HL-60/S4 (cell line): ENCODE measurements around the gene SUFU.

Source experiments
- in situ Hi-C: fragments of 300-500 bp; cut with MboI; formaldehyde crosslinking; loops from 2 replicates; pipeline ENCODE4 v1.14.3; 2022; ENCODE audit warnings: low sequenced_read_pairs

The SUFU gene

DNA sequence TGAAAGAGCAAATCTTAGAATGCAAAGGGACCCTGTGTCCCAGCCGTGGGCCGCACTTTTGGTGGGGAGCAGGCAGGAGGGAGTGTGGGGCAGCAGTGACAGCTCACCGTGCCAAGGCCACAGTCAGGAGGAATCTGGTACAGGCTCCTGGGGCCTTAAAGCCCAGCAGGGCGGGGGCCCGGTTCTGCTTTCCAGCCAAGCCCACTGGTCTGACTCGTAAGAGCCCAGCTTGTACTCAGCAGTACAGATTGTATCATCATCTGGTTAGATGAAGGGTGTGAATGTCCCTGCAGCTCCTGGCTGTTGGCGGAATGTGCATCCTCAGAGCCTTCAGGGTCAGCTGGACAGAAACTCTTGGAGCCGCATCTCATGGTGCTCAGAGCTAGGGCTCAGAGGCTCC is 110.0 kb downstream of the SUFU start:
- in situ Hi-C loops = no loop called here

DNA sequence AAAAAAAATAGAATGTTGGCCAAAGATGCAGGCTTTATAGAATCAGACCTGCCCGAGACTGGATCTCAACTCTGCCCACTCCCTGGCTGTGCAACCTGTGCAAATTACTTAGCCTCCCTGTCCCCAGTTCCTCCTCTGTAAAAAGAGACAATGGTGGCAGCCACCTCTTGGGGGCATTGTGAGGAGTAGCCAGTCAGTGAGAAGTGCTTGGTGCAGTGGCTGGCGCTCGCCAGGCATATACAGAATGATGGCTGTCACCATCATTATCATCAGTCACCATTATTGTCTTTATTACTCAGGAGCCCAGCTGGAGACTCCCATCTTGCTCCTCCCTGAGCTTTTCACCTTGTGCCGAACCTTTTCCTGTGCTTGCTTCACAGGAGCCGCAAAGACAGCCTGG is 111.1 kb downstream of the SUFU start:
- in situ Hi-C loops = no loop called here

DNA sequence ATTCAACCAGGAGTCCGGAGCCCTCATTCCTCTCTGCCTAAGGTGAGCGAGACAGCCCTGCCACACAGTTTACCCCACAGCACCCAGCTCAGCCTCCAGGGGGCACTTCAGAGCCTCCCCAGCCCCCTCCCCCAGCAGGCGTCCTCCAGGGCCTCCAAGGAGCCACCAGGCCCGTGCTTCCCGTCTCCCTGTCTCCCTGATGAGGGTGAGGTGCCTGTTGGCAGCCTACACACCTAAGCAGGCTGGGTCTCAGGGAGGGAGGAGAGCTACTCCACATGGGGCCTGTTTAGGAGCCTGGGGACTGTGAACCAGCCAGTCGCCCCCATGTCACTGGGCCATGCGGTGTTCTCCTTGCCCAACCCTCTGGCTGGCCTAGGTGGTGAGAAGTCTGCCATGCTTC is 111.6 kb downstream of the SUFU start:
- in situ Hi-C loops = no loop called here

DNA sequence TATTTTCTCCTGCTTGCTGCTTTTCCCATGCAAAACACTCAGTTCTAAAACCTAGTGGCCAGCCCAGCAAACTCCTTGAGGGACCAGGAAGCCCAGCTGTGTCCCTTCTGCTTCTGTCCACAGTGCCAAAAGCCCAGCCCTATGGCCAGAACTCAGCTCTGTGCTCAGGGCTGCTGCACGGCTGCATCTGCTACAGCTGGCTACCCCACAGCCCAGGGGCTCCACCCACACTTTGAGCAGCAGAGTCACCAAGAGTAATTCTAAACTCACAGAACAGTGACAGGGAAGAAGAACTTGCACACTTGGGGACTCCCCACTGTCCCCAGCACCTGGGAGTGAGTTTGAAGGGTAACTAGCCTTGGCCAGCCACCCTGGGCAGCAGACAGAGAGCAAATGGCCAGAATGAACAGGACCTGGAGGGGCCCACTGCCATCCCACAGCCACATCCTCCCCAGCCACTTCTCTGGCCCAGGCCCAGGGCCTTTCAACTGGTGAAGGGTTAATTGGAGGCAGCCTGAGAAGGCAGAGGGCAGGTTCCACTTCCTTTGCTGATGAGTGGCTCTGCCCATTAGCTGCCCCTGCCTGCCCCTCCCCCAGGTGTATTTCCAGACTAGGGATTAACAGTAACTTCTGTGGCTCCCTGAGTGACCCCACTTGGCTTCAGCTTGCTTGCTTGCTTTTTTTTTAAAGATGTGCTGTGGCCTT is 112.4 kb downstream of the SUFU start:
- in situ Hi-C loops = no loop called here

DNA sequence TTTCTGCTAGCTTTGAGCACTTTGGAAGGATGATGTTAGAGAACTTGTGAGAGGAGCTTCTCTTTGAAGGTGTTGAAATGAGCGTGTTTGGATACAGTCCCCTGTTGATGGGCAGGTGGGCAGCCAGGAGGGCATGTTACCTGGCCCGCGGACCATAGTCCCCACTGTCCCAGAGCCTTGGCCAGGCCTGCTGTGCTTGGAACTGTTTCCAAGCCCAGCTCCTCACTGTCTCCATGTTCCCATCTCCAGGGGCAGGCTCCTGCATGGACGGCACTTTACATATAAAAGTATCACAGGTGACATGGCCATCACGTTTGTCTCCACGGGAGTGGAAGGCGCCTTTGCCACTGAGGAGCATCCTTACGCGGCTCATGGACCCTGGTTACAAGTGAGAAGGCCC is 113.3 kb downstream of the SUFU start:
- in situ Hi-C loops = no loop called here

DNA sequence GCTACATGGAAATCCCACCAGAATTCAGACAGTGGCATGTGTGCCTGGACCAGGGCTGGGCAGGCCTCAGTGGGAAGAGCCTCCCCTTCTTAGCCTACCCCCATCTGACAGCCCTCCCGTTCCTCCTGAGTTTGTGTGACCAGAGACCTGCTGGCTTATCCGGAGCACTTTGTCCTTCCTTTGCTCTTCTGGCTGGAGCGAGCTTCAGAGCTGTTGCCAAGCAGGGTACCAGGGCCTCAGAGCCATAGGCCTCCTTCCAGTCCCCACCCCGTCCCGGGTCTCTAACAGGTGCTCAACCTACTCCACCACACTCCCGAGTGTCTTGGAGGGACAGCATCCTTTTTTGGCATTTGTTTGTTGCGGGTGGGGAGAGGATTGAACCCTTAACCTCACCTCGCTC is 114.0 kb downstream of the SUFU start:
- in situ Hi-C loops = no loop called here

DNA sequence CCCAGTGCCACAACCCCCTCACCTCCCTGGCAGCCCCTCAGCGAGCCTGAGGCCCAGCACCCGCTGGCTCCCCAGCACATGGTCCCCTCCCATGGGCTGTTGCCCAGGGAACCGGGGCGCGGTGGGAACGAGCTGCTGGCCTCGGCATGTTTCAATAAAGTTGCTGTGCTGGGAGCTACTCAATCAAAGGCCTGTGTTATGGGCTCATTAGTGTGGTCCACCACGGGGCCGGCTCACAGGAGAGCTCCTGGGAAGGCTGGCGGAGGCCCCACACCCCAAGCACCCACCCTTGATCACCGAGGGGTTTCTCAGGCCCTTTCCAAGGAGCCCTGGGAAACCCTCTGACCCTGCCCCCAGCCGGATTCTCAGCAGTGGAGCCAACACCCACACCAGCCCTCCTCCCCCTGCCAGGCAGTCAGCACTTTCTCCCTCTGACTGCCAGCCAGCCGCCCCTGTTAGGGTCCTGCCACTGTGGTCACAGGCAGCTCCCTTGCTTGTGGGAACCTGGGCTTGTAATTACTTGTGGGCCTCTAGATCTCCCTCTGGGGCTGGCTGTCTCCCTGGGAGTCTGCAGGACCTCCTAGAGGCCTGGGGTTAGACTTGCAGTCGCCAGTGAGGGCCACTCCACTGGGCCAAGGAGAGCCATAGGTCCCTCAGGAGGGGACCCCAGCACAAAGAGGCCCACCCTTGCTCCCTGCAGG is 115.7 kb downstream of the SUFU start:
- in situ Hi-C loops = no loop called here

DNA sequence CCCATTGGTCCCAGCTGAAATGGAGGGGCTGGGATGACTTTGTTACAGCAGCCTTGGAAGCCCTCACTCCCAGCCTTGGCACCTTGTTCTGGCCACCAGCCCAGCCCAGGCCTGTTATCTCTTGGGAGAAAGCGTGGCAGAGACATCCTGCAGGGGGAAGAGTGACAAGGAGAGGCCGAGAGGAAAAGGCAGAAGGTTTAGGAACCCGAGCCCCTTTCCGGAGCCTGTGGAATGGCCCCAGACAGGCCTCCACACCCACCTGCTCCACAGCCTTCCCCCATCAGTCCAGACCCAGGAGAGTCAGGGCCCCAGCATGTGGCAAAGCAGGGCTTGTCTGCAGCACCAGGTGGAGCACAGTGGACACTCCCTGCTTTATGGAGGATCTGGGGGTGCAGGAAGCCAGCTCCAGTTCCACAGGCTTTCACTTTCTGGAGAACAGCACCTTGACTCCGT is 116.4 kb downstream of the SUFU start:
- in situ Hi-C loops = no loop called here

DNA sequence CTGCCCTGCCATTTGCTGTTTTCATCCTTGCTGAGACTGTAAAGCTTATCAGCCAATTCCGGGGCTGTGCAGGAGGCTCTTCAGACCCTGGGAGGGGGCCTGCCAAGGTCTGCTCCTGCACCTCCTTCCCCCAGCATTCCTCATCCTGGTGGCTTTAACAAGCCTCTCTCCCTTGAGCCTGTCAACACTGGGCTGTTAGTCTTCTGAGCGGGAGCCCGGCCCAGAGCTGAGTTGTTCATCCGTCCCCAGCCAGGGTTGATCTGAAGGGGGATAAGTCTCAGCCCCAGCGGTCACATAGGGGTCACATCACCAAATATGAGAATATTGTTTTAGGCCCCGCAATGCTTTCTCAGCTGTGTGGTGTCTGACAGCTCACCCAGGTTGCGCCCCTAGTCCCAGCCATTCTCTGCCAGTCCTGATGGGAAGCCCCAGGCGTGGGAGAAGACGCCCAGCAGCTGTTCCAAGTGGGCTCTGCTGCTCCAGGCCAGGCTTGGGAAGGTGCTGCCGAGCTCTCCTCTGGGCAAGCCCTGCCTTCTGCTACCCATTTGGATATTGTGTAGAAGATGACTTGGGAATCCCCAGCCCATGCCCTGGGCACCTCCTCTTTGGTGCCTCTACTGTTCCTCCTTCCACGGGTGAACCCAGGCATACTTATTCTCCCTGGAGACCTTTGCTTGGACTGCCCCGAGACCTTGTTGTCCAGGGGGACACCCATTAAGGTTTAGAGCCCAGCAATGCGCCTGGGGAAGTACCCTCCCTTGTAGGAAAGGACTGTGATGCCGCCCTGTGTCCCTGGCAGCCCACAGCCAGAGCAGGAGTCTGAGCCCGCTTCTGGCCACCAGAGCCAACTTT is 117.0 kb downstream of the SUFU start:
- in situ Hi-C loops = no loop called here

DNA sequence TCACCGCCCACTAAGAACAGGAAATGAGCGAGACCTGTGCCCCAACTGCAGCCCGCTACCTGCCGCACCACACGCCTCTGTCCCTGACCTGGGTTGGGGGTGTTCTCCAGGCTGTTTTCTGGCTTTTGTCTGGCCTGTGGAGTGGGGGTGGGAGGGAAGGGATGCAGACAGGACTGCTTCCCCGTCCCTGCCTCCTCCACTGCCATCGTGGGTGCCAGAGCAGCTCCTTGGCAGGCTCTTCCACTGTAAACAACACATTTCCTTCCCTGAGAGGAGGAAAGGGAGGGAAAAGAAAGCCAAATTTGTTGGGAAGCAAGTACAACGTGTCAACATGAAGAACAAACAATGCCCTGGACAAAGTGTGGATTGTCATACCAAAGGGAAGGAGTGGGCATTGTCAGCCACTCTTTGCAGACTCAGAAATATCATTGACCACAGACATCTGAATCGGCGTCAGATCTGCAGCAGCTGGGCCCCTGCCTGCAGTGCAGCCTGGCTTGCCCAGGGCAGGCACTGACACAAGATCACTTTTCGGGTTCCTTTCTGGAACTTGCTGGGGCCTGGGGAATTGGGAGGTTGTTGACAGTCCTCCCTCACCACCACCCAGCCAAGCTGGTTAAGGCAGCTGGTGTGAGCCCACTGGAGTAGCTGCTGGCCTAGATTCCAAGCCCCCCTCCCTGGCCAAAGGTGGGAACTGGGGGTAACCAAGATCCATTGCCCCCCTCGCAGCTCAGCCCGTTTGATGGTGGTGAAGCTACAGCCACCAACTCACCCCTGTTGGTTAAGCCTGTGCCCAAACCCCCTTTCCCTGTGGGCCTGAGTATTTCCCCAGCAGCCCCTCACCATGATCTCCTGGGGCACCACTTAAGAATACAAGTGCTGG is 117.9 kb downstream of the SUFU start:
- in situ Hi-C loops = no loop called here

DNA sequence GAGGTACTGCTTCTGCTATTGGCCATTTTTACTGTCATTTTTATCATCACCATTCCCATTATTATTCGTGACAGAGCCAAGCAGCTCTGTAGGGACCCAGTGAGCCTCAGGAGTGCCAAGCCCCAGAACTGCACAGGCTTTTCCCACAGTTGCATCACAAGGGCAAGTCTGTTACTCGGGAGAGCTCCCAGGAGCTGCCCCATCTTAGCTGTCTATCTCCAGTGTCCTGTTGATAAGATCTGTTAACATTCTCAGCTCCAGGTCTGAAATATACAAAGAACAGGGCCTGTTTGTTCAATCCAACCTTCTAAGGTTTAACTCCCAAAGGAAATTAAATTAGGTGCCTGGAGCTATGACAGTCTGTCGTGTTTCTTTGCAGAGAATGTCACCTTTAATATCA is 120.3 kb downstream of the SUFU start:
- in situ Hi-C loops = no loop called here

DNA sequence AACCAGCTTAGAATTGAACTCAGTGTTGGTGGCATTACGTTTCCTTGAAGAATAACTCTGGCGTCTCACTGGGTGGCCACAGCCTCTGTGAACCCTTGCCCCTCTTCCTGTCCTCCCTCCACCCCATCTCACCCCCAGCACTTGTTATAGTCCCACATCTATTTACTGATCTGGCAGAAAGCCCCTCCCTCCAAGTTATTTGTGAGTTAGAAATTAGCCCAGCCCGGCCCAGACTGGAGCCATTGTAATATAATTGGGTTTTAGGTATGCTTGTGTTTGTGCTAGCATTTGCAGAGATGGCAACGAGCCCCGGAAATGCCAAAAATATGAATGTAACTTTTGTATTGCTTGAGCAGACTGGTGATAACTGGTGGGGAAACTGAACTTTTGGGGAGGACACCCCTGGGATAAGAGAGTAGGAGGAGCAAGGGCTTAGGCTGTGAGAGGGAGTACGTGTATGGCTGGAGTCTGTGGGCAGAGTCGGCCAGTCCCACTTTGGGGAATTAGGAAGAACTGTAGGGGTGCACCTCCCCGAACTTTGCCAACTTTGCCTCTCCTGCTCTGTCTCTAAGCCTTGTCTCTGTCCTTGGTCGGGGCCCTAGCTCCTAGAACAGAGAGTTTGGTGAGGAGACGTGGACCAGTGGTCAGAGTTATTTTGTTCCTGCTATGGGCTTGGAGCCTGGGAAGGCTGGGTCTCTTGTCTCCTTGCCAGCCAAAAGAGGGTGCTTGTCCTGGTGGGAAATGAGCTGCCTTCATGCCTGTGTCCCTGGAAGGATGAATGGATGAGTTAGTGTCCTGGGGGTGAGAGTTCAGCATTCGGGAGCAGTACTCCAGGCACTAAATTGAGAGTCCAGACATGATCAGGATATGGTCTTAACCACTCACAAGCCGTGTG is 121.2 kb downstream of the SUFU start:
- in situ Hi-C loops = no loop called here

DNA sequence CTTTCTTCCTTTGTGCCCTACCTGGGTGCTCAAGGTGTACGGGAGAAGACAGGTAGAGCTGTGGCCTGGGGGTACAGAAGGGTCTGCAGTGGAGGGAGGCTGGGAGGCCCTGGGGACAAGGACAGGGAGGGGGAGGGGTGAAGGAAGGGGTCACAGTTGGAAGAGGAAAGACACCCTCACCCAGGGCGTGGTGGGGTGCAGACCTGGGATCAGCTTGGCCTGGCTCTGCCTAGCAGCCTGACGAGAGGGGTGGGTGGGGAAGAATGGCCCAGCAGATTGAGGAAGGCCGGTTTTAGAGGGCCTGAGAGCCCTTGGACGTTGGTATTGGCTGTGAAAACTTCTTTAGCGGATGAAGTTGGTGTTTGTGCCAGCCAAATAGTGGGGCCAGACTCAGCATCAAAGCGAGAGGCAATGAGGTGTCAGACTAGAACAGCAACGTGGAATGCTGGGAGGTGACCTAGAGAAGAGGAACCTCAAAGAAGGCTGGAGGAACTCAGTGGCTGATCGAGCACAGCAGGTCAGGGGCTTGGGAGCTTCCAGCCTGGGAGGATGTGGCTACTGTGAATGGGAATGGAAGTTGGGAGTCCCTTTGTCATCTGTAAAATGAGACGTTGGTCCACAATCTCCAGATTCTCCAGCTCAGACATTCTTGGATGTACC is 122.4 kb downstream of the SUFU start:
- in situ Hi-C loops = no loop called here

DNA sequence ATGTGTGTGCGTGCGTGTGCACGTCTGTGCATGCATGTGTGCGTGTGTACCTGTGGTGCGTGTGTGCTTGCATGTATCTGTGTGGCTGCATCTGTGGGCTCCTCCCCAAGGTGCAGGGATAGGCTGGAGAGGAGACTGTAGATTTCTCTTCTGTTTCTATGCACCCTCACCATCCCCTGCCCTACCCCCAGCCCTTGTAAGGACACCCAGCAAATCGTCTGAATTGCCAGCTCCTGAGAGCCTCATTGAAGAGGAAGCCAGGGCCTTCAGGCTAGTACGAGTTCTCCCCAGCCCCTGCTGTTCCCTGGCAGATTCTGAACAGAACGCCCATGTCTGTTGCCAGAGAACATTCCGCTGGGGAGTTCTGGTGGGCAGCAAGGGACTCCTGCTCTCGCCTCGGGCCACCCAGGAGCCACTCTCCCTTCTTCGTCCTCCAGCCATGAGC is 123.5 kb downstream of the SUFU start:
- in situ Hi-C loops = no loop called here

DNA sequence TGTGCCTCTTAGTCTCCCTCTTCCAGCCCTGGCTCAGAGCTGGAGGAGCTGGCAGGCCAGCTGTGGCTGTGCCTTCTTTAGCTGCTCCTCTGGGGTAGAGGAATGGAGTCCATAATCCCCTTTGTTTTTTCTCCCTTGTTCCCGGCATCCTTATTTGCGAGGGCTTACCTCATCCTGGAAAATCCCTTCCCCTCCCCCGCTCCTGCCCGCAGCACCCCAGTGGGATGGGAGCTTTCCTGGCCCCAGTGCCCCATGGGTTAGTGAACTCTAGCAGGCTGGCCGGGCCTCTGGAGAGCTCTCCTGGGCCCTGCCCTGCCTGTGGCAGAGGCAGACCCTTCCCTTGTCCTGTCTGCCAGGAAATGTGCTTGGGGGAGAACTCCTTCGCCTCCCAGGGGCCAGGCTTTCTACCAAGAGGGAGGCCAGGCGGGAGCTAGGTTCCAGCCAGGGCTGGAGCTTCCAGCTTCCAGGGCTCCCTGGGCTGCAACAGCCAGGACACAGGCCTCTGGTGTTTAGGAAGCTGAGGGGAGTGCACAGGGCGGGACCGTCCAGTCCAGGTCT is 124.0 kb downstream of the SUFU start:
- in situ Hi-C loops = no loop called here

DNA sequence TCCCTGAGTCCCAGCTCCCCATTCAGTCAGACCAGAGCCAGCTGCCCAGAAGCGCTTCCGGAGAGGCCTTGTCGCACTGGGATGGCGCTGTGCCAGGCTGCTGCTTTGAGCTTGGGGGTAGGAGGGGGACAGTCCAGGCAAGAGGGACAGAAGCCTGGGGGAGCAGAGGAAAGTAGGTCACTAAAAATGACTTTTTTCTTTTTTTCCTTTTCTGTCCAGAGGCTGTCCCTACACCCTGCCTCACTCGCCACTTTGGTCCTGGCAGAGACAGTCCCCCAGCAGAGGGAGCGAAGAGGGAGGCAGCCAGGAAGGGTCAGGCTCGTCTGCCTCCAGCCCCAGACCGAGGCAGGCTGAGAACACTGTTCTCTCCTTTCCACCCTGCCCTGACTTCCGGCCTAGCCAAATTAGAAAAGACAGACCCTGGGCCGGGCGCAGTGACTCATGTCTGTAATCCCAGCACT is 124.7 kb downstream of the SUFU start:
- in situ Hi-C loops = no loop called here

DNA sequence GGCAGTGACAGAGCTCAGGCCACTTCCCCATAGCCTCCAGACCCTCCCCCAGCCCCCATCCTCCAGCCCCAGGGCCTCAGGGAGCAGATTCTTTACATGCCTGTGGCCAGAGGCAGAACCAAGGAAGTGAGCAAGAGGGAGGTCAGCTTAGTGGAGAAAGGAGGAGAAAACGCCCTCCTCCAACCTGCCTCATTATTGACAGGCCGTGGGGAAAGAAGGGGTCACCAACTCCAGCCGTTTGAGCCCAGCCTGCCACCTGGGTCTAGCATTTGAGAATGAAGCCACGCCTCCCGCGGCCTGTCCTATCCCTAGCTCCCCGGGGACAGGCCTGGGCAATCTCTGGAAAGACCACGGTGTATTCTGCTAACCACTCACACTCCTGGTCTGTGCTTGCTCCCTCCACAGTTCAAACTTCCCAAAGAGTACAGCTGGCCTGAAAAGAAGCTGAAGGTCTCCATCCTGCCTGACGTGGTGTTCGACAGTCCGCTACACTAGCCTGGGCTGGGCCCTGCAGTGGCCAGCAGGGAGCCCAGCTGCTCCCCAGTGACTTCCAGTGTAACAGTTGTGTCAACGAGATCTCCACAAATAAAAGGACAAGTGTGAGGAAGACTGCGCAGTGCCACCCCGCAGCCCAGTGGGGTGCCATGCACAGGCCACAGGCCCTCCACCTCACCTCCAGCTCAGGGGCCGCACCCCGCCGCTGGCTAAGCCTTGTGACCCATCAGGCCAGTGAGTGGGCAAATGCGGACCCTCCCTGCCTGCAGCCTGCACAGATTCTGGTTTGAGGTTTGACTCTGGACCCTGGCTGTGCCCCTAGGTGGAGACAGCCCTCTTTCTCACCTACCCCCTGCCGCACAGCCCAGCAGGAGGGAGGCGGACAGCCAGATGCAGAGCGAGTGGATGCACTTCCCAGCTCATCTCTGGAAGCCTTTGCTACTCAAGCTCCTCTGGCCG is 126.2 kb downstream of the SUFU start:
- in situ Hi-C loops = no loop called here

DNA sequence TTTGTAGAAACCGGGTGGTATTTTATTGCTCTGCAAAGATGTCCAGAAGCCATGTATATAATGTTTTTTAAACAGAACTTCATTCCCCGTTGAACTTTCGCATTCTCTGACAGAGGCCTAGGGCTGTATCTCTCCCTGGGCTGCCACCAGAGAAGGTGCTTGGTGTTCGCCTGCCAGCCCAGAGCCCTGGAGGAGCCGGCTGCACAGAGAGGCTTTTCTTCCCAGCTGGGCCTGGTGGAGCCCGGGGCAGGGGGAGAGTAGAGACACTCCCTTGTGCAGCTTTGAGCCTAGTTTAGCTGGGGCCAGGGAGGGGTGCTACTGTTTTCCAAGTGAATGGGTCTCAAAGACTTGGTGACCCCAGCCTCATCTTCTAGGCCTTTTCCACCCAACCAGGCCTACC is 126.9 kb downstream of the SUFU start:
- in situ Hi-C loops = no loop called here
